GM19328 (cell line): ENCODE measurements around the gene TMEM87B.

Experiments used
- ATAC-seq: cut with Tn5 transposase; IDR thresholded peaks from one replicate; pipeline ENCODE4 v1.9.1; 2021; ENCODE audit warnings: mild to moderate bottlenecking, moderate library complexity; ENCODE audit not compliant: unreplicated experiment

TMEM87B gene

GRCh38 chr2:112163541-112163981, 108.5 kb downstream of the TMEM87B start:
- ATAC-seq = no peak

- ATAC-seq = no peak
Observed at GRCh38 chr2:112164876-112165275, 109.8 kb downstream of the TMEM87B start.

GRCh38 chr2:112165296-112165695, 110.2 kb downstream of the TMEM87B start:
- ATAC-seq = no peak

- no peak for ATAC-seq
Observed at GRCh38 chr2:112166806-112167499, 111.9 kb downstream of the TMEM87B start.

- no peak for ATAC-seq
Observed at GRCh38 chr2:112168422-112169124, 113.5 kb downstream of the TMEM87B start.
